ENCODE results near the gene ZNF800.

Gene ZNF800

GRCh38 chr7:127365164-127365956 lies 27.1 kb downstream of the ZNF800 start:
- TF ChIP-seq CTCF (IDR thresholded peaks at IDR 0.05; ENCODE audit: borderline replicate concordance, insufficient read depth, low read depth, low read length): no peak
- H3K4me3 ChIP-seq (ENCODE audit: low read depth, low read length): no peak overlapping the region

- TF ChIP-seq CTCF (IDR thresholded peaks at IDR 0.05; ENCODE audit: borderline replicate concordance, insufficient read depth, low read depth, low read length): no peak
- H3K4me3 ChIP-seq (ENCODE audit: low read depth, low read length): no peak overlapping the region
Measured at GRCh38 chr7:127362364-127363027, 30.0 kb downstream of the ZNF800 start.

GRCh38 chr7:127361736-127362135 lies 30.8 kb downstream of the ZNF800 start:
- no peak overlapping the region for H3K4me3 ChIP-seq (ENCODE audit: low read depth, low read length)
- no peak for TF ChIP-seq CTCF (IDR thresholded peaks at IDR 0.05; ENCODE audit: borderline replicate concordance, insufficient read depth, low read depth, low read length)

GRCh38 chr7:127359011-127359410 lies 33.5 kb downstream of the ZNF800 start:
- no peak for TF ChIP-seq CTCF (IDR thresholded peaks at IDR 0.05; ENCODE audit: borderline replicate concordance, insufficient read depth, low read depth, low read length)
- H3K4me3 ChIP-seq (ENCODE audit: low read depth, low read length): no peak overlapping the region

- H3K4me3 ChIP-seq (ENCODE audit: low read depth, low read length): no peak overlapping the region
- no peak for TF ChIP-seq CTCF (IDR thresholded peaks at IDR 0.05; ENCODE audit: borderline replicate concordance, insufficient read depth, low read depth, low read length)
Measured at GRCh38 chr7:127353897-127354296, 38.6 kb downstream of the ZNF800 start.

GRCh38 chr7:127350586-127350985 lies 41.9 kb downstream of the ZNF800 start:
- no peak overlapping the region for H3K4me3 ChIP-seq (ENCODE audit: low read depth, low read length)
- no peak for TF ChIP-seq CTCF (IDR thresholded peaks at IDR 0.05; ENCODE audit: borderline replicate concordance, insufficient read depth, low read depth, low read length)

- no peak for TF ChIP-seq CTCF (IDR thresholded peaks at IDR 0.05; ENCODE audit: borderline replicate concordance, insufficient read depth, low read depth, low read length)
Measured at GRCh38 chr7:127349881-127350280, 42.6 kb downstream of the ZNF800 start.

More at GRCh38 chr7:127349881-127350280, 42.6 kb downstream of the ZNF800 start:
- no peak overlapping the region for H3K4me3 ChIP-seq (ENCODE audit: low read depth, low read length)
